HL-60/S4 treated with retinoic acid at 250 ng/mL for 4 days and 3 days (cell line): ENCODE data around the gene TEAD2.
"Not testable (repeated sequence)": the region's sequence is repeated elsewhere in the genome, so short reads cannot be mapped to it uniquely, and the experiment has no call there.

Experiments
- in situ Hi-C: fragments of 300-500 bp; cut with MboI; formaldehyde crosslinking; loops from 2 replicates; pipeline ENCODE4 v1.7.0; 2022; ENCODE audit warnings: low sequenced_read_pairs

The TEAD2 gene

DNA sequence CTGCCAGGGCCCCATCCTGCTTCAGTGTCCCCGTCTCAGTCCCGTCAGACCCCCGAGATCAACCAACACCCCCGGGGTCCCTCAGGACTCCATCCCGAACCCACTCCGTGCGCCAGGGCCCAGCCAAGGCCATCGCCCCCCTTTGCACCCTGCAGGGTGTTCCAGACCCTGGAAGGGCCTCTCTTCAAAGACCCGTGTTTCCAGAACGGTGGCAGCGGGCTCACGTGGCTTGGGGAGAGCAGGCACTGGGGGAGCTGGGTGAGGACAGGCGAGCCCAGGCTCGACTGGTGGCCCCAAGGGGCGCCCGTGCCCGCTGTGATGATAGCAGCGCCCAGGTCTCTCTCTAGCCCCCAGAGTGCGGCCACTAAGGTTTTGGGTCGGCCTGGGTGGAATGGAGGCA lies 27.2 kb upstream of the TEAD2 start:
- in situ Hi-C loops = no loop called here

DNA sequence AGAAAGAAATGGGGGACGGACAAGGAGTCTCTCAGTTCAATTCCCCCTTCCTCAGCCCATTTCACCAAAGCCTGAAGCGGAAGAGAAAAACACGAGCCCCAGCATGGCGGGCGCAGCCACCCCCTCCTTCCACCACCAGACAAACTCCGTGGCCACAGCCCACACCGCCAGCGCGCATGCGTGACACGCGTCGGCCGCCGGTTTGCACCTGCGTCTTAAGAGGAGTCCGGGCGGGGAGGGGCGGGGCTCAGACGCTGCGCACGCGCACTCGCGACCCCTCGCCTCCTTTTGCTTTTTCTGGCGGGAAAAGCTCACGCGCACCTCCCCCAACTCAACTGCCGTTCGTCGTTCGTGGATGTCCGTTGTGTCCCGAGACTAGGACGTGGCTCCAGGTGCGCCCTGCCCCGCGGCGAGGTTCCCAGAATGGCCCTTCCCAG lies 25.7 kb upstream of the TEAD2 start, which contains the start of gene KASH5:
Gene KASH5, plus strand, starts transcription at position 314 of the 437 bp plus-strand sequence. CDS start 2,635 bp downstream, outside the sequence.
- in situ Hi-C loops = no loop called here

DNA sequence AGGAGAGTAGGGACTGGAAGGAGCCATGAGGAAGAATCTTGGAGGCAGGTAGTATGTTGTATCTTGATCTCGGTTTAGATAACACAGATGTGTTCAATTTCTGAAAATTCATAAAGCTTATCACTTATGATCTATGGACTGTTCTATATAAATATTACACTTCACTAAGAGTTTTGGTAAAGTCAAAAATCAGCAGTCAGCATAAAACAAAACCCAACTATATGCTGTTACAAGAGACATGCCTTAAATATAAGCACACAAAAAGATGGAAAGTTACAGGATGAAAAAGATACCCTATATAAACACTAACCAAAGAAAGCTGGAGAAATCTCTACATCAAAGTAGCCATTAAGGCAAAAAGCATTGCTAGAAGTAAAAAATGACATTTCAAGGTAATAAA lies 21.4 kb upstream of the TEAD2 start:
- in situ Hi-C loops = no loop called here

DNA sequence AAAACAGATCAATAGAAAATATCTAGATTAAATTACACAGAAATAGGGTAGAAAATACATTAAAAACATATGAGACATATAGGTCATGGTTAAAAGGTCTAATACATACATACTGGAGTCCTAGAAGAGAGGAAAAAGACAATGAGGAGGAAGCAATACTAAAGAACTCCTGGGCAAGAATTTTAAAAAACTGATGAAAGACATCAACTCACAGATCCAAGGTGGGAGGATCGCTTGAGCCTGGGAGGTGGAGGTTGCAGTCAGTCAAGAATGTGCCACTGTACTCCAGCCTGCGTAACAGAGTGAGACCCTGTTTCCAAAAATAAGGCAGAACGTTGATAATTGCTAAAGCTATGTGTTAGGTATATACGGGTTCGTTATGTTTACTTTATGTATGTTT lies 20.4 kb upstream of the TEAD2 start:
- in situ Hi-C loops = no loop called here

DNA sequence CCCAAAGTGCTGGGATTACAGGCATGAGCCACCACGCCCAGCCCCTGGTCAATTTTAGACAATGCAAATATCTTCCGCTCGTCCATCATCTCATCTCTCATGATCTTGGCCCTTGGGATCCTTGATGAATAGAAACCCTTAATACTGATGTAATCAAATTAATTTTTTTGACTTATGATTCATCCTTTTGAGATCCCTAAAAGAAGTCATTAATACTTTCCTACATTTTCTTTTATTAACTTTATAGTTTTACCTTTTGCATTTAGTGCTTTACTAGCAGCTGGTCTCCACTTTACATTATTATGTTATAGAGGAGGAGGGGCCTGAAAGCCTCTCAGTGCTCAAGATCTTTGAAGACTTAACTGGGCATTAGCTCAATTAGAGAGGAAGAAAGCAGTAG lies 18.2 kb upstream of the TEAD2 start:
- in situ Hi-C loops = no loop called here

DNA sequence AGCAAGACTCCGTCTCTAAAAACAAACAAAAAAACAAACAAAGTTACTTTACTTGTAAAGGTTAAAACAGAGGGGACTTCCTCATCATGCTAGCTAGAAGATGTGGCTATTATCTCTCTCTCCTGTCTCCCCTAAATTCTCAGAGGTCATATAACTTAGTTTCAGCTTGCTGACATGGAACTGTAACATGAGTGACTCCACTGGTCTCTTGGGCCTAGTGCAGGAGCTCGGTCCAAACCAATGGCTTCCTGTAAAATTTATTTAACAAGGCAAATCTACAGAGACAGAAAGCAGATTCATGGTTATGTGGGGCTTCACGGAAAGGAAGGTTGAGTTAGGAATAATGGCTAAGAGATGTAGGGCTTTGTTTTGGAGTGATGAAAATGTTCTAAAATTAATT lies 16.3 kb upstream of the TEAD2 start:
- in situ Hi-C loops = no loop called here

DNA sequence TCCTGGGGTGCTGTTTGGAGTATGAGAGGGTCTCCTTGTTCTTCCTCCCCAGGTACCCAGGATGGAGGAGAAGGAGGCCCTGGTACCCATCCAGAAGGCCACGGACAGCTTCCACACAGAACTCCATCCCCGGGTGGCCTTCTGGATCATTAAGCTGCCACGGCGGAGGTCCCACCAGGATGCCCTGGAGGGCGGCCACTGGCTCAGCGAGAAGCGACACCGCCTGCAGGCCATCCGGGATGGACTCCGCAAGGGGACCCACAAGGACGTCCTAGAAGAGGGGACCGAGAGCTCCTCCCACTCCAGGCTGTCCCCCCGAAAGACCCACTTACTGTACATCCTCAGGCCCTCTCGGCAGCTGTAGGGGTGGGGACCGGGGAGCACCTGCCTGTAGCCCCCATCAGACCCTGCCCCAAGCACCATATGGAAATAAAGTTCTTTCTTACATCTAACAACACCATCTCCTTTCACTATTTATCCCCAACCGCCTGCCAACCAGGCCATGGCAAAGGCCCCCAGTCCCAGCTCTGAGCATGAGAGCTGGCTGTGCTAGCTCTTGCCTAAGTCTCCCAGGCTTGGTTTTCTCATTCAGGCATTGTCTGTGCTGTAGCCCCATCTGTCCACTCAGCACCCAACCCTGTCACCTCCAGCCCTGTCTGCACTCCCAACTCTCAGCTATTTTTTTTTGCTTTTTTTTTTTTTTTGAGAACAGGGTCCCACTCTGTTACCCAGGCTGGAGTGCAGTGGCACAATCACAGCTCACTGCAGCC lies 12.6 kb upstream of the TEAD2 start:
- in situ Hi-C loops = no loop called here

DNA sequence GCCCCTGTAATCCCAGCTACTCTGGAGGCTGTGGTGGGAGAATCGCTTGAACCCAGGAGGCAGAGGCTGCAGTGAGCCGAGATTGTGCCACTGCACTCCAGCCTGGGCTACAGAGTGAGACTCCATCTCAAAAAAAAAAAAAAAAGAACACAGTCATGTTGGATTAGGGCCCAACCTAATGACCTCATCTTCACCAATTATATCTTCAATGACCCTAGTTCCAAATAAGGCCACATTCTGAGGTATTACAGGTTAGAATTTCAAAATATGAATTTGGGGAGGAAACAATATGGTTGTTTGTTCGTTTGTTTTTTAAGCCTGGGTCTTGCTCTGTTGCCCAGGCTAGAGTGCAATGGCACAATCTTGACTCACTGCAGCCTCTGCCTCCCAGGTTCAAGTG lies 11.0 kb upstream of the TEAD2 start:
- in situ Hi-C loops = not testable (repeated sequence)

DNA sequence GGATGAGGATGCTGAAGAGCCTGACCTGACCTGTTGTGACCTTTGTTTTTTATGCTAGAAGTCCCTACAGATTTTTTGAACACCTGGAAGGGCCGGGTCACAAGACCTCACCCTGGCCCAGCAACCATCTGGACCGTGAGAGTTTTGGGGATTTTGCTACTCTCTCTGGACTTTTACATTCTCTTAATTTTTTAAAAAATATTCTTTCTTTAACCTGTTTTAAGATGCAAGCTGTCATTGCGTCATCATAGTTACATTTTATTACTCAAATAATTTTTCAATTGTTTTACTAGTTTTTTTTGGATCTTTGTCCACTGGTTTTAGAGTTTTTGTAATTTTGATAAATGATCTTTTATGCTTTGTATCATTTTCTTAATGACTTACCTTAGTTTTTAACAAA lies 9.0 kb upstream of the TEAD2 start:
- in situ Hi-C loops = no loop called here

DNA sequence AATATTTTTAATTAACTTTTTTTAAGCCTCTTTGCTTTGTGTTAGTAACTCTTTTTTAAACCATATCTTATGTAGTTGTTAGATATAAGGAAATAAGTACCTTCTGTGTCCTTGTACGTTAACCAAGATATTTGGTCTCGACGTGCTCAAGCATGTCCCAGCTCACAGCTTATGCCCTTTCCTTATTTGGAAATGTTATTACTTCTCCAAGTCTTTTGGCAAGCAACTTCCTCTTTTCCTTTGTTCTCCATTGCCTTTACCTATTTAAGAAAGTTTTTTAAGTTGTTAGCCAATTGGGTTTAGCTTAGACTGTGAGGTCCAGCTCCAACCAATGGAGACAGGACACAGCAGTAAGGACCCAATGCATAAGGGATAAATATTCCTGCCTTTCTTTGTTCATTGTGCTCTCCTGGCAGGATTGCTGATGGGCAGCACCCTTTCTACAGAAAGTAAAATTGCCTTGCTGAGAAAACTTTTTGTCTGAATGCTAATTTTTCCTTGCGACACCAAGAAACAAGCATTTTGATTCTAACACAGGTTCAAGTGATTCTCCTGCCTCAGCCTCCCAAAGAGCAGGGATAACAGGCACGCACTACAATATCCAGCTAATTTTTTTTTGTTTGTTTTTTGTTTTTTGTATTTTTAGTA lies 6.6 kb upstream of the TEAD2 start:
- in situ Hi-C loops = no loop called here

DNA sequence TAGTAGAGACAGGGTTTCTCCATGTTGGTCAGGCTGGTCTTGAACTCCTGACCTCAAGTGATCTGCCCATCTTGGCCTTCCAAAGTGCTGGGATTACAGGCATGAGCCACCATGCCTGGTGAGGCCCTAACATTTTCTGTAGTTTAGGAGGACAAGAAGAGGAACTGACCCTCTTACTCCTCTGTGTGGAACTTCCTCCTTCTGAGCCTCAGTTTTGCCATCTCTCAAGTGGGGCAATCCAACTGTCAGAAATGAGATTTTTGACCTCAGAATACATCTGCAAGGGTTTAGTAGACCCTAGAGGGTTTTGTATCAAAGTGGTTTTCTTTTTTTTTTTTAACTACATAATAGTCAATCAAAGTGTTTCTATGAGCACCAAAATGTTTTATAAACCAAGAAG lies 3.9 kb upstream of the TEAD2 start:
- in situ Hi-C loops = no loop called here

DNA sequence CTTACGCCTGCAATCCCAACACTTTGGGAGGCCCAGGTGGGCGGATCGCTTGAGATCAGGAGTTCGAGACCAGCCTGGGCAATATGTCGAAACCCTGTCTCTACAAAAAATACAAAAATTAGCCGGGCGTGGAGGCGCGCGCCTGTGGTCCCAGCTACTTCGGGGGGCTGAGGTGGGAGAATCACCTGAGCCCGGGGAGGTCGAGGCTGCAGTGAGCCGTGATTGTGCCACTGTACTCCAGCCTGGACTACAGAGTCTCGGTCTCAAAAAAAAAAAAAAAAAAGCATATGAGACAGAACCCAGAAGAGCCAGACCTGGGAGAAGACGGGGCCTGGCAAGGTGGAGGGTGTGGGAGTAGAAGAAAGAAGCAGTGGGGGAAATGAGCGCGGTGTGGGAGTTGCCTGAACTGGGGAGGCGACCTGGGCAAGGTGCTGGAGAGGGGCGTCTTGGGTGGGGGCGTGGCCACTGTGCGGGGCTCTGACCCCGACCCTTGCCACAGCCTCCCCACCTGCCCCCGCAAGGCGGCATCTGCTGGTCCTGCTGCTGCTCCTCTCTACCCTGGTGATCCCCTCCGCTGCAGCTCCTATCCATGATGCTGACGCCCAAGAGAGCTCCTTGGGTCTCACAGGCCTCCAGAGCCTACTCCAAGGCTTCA lies 2.0 kb upstream of the TEAD2 start:
- in situ Hi-C loops = no loop called here

DNA sequence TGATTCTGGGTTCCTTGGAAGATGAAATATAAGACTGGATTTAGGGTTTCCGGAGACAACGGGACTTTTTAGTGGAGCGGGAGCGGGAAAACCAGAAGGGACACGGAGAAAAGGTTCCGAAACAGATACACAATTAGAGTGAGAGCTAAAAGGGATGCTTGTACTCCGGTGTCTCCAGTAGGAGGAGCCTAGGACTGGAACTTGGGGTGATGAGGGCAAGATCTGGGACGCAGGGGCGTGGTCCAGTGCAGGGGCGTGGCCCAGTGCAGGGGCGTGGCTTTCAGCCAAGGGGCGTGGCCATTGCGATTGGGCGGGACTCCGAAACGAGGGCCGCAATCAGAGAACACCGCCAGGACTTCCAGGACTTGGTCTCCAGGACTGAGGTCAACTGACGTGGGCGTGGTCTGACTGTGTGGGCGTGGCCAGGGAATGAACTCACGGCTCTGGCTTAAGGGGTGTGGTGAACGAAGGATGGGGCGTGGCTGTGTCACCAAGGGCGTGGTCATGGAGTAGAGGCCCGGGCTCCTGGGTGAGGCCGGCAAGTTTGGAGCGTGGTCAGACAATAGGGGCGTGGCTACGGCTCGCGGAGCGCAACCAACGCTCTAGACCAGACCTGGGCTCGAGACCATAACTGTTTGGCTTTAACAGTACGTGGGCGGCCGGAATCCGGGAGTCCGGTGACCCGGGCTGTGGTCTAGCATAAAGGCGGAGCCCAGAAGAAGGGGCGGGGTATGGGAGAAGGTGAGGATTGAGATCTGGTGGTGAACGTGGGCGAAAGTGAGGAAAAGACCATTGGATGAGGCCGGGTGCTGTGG lies 1.3 kb upstream of the TEAD2 start, which contains the start of gene DKKL1:
Gene DKKL1, plus strand, starts transcription at position 610 of the 815 bp plus-strand sequence. Its CDS starts 122 bp downstream, at position 732.
- in situ Hi-C loops = no loop called here

DNA sequence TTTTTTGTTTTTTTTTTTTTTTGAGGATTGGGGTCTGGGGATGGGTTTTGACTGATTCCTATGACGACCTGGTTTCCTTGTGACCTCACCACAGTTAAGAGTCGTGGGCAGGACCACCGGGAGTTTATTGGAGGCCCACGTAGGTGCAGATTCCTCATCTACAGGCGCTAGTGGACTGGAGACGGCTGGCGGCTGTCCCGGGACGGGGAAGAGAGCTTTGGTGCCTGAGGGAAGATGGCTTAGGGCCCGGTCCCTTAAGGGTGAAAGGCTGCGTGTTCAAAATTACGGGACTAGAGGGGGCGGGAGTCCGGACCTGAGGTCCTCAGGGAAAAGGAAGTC lies 682 bp upstream of the TEAD2 start:
- in situ Hi-C loops = no loop called here

DNA sequence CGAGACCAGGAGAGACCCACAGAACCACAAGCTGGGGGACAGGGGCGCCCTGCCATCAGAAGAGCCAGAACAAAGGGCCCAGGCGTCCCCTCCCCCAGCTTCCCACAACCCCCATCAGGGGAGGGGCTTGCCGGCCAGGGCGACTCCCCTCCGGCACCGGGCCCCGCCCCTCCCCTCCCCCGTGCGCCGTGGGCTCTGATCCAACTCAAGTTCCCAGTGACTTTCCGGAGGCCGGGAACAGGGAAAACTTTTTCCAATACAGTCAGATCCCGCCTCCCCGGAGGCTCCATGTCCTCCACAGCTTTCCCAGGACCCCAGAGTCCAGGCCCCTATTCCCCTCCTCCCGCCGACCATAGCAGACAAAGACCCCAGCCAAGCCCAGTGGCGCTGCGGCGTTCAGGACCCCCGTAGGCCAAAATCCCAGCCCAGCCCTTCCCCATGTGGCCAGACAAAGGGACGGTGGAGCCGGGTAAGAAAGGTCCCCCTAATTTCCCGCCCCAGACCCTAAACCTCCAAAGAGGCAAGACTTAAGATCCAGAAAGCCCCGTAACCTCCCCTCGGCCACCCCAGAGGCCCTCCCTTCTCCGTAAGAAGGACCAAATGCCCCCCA lies 673 bp downstream of the TEAD2 start:
- in situ Hi-C loops = no loop called here

DNA sequence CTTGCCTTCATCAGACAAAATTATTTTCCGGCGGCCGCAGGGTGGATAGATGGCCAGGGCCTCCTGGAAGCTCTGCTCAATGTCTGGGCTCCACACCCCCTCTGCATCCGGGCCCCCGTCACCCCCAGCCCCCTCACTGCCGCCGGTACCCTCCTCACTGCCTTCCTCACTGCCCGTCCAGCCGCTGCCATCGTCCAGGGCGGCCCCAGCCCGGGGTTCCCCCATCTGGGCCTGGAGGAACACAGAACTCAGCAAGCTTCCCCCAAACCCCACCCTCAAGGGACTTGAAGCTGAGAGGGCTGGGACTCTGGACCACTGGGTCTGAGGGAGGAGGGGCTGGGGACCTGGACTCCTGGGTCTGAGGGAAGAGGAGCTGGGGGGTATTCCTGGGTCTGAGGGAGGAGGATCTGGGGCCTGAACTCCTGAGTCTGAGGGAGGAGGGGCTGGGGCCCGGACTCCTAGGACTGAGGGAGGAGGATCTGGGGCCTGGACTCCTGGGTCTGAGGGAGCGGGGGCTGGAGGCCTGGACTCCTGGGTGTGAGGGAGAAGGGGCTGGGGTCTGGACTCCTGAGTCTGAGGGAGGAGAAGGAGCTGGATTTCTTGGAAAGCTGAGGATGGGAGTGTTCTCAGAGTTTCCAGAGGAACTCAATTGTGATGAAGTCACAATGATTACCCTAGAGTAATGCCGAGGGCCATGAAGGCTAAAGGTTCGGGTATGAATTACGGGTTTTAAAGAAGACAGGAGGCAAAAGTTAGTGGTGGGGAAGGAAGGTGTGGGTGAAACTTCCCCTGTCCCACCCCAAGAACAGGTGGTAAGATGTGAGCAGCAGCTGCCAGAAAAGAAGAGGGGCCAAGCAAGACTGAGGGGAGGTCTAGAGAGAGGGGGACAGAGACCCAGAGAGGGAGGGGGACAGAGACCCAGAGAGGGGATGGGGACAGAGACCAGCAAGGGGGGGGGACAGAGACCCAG lies 2.1 kb downstream of the TEAD2 start:
- in situ Hi-C loops = no loop called here

DNA sequence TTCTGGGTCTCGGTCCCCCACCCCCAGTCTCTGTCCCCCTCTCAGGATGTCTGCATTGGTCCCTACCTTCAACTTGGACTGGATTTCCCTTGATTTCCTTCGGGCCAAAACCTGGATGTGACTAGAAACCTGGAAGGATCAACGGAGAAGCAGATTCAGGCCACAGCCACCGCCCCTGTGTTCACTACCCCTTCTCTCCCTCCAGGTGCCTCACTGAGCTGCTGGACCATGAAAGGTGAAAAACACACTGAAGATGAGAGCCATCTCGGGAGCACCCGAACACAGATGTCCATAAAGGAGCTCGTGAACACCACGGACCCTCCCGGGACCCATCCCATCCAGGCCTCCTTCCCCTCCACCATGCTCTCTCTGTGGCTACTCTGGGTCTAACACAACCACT lies 5.0 kb downstream of the TEAD2 start:
- in situ Hi-C loops = no loop called here

DNA sequence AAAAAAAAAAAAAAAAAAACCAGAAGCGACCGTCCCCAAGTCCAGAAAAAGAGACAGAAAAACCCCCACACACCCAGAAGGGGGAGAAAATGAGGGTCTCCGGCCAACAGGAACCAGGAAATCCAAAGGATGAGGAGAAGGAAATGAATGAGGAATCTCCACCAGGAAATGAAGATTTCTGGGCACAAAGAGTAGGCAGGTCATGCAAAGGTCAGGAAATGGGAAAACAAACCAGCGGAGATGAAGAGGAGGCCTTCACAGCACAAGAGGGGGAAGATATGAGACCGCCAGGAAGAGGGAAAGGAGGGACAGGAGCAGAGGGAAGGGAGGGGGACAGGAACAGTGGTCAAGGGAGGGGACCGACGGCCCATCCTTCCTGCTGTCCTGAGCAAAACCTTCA lies 5.8 kb downstream of the TEAD2 start:
- in situ Hi-C loops = no loop called here

DNA sequence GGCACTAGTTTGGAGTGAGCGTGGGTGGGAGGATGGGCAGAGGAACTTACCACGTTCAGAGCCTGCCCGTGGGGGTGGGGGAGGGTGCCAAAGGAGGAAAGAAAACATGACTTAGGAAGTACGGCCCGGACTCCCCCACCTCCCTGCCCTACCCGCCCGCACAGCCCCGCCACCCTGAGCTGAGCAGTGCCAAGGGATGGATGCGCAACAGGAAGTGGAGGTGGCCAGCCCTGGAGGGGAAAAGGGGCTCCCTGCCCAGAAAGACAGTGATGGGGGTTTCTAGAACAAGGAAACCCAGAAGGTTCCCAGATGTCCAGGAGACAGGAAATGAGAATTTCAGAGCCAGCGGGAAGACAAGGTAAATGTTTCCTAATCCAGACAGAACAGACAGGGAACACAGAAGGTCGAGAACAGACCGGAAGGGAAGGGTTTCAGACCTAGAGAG lies 6.3 kb downstream of the TEAD2 start:
- in situ Hi-C loops = no loop called here

DNA sequence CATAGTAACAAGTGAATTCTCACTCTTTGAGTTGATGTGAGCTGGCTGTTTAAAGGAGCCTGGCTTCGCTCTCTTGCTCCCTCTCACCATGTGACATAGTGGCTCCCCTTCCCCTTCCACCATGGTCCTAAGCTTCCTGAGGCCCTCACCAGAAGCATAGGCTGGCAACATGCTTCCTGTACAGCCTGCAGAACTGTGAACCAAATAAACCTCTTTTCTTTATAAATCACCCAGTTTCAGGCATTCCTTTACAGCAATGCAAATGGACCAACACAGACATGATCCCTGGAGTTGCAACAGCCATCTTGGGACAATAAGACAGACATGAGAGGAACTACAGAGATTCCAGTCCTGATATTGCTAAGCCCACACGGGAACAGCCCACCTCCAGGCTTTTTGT lies 12.6 kb downstream of the TEAD2 start:
- in situ Hi-C loops = no loop called here
